Measurements from ENCODE around the gene CDC42EP4. TPM values are rescaled to one million over a fixed set of nuclear protein-coding genes. Genes with fewer than 3 reads are reported as not detected.
"Not testable (repeated sequence)": the region's sequence is repeated elsewhere in the genome, so short reads cannot be mapped to it uniquely, and the experiment has no call there.

Gene CDC42EP4
- total RNA-seq, 4 donors from 2014 or later = 45.1 to 63.9 (median 52.9) TPM

DNA sequence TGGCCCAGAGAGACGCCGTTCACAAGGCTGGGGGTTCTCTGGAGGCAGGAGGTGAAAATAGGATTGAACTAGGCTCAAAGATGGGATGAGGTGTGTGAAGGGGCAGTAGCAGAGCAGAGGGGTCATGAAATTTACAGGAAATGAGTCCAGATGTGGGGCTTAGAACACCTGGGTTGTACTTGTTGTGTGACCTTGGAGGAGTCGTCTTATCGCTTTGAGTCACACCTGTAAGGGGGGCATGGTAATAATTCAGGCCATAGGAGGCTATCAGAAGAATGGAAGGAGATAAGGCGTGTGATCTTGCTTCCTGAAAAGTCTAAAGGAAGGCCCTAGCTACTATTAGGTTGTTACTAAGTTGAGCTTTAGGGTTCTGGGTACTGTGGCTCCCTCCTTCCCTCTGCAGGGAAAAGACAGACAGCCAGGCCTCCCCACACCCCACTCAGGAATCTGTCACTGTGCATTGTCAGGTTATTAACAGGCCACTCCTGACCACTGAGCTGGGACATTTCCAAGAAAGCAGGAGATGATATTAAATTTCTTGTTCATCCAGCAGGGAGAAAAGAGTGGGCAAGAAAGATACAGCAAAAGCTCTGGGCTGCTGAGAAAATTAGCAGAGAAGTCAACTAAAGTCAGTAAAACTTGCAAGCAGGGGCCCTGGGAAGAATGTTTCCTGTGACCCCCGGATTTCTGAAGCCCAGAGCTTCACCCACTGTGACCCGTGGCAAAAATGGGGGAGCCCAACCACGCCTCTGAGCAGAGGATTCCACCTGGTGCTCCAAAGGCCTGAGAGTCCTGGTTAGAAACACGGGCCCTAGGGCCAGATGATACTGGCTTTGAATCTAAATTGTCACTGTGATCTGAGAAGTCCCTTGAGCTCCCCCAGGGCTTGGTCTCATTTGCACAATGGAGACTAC lies 6.0 kb upstream of the CDC42EP4 start:
- TF ChIP-seq, protein P1, sequence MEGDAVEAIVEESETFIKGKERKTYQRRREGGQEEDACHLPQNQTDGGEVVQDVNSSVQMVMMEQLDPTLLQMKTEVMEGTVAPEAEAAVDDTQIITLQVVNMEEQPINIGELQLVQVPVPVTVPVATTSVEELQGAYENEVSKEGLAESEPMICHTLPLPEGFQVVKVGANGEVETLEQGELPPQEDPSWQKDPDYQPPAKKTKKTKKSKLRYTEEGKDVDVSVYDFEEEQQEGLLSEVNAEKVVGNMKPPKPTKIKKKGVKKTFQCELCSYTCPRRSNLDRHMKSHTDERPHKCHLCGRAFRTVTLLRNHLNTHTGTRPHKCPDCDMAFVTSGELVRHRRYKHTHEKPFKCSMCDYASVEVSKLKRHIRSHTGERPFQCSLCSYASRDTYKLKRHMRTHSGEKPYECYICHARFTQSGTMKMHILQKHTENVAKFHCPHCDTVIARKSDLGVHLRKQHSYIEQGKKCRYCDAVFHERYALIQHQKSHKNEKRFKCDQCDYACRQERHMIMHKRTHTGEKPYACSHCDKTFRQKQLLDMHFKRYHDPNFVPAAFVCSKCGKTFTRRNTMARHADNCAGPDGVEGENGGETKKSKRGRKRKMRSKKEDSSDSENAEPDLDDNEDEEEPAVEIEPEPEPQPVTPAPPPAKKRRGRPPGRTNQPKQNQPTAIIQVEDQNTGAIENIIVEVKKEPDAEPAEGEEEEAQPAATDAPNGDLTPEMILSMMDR (IDR thresholded peaks at IDR 0.05) = no peak
- no peak for TF ChIP-seq POLR2A (IDR thresholded peaks at IDR 0.05)
- intact Hi-C loops (cut with DNase I) = no loop called here
- no peaks in the 10 kb centered on the region for H3K27me3 ChIP-seq
- no peaks in the 10 kb centered on the region for H3K9me3 ChIP-seq
- H3K4me1 ChIP-seq = peaks cover 9 to 77% (median 22%) of the 10 kb centered on the region in 3 donors
- peak overlapping the region in 3 of 4 donors; percentile 28 to 50 (median 43) for H3K27ac ChIP-seq
- H3K36me3 ChIP-seq = no peaks in the 10 kb centered on the region
- DNase-seq = no peak
- no peak overlapping the region for H3K4me3 ChIP-seq
- WGBS, 2 donors = 72 to 86% methylated on average over 9 of the region's 9 CpGs

- intact Hi-C loops (cut with DNase I) = no loop called here
- 23 to 47% methylated on average over 2 to 3 of the region's 8 CpGs for WGBS, 2 donors
- Histone ChIP-seq H3K4me1 (peaks cover 9 to 77% (median 27%) of the 10 kb centered on the region in 3 donors), H3K36me3 (no peaks in the 10 kb centered on the region), H3K27me3 (no peaks in the 10 kb centered on the region), H3K4me3 (no peak overlapping the region), H3K9me3 (no peaks in the 10 kb centered on the region), H3K27ac (peak overlapping the region; percentile 28 to 50 (median 43))
- DNase-seq = no peak
- no peak for TF ChIP-seq POLR2A (IDR thresholded peaks at IDR 0.05)
- TF ChIP-seq, protein P1 (IDR thresholded peaks at IDR 0.05) = no peak
Observed at GRCh38 chr17:73316919-73317505, 5.2 kb upstream of the CDC42EP4 start.

- no peaks in the 10 kb centered on the region for H3K27me3 ChIP-seq
- WGBS, 2 donors = 26 to 46% methylated on average over 3 to 4 of the region's 5 CpGs
- DNase-seq = no peak
- TF ChIP-seq, protein P1 (IDR thresholded peaks at IDR 0.05) = no peak
- no peak for TF ChIP-seq POLR2A (IDR thresholded peaks at IDR 0.05)
- H3K4me3 ChIP-seq = no peak overlapping the region
- H3K36me3 ChIP-seq = no peaks in the 10 kb centered on the region
- H3K27ac ChIP-seq = peak overlapping the region; percentile 62 to 84 (median 77)
- no peaks in the 10 kb centered on the region for H3K9me3 ChIP-seq
- intact Hi-C loops (cut with DNase I) = no loop called here
- peaks cover 9 to 66% (median 27%) of the 10 kb centered on the region in 3 donors for H3K4me1 ChIP-seq
Observed at GRCh38 chr17:73315471-73315870, 3.7 kb upstream of the CDC42EP4 start.

- Histone ChIP-seq H3K9me3 (no peaks in the 10 kb centered on the region), H3K4me3 (no peak overlapping the region), H3K36me3 (no peaks in the 10 kb centered on the region), H3K27me3 (no peaks in the 10 kb centered on the region), H3K27ac (no peak overlapping the region), H3K4me1 (peaks cover 24 to 80% (median 43%) of the 10 kb centered on the region in 3 donors)
- 48 to 61% methylated on average over 4 to 8 of the region's 8 CpGs for WGBS, 2 donors
- intact Hi-C loops (cut with DNase I) = no loop called here
- no peak for DNase-seq
- TF ChIP-seq, protein P1 (IDR thresholded peaks at IDR 0.05) = no peak
- TF ChIP-seq POLR2A (IDR thresholded peaks at IDR 0.05) = no peak
Observed at GRCh38 chr17:73313526-73314127, 1.8 kb upstream of the CDC42EP4 start.

DNA sequence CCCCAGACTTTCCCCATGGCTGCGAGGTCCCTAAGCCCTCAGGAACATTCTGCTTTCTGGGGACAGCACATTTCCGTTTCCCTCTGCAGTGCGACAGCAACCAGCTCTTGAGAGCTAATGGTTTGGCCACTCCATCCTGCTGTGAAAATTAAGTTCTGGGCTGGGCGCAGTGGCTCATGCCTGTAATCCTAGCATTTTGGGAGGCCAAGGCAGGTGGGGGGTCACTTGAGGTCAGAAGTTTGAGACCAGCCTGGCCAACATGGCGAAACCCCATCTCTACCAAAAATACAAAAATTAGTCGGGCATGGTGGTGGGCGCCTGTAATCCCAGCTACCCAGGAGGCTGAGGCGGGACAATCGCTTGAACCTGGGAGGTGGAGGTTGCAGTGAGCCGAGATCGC lies 1.1 kb upstream of the CDC42EP4 start:
- H3K27me3 ChIP-seq; H3K36me3 ChIP-seq; intact Hi-C loops (cut with DNase I); DNase-seq; H3K9me3 ChIP-seq; H3K4me3 ChIP-seq: not testable (repeated sequence)
- WGBS, 2 donors = 75 to 85% methylated on average over 8 to 10 of the region's 11 CpGs
- Histone ChIP-seq H3K4me1 (peaks cover 30 to 80% (median 50%) of the 10 kb centered on the region in 3 donors), H3K27ac (peak overlapping the region; percentile 96 to 100 (median 100))
